ENCODE results near the gene MAPKAPK3. TPM values are rescaled to one million over a fixed set of nuclear protein-coding genes. Genes with fewer than 3 reads are reported as not detected.

Gene MAPKAPK3
- 10 to 100 TPM; 57.2 to 92.0 (median 91.2) TPM for polyA plus RNA-seq

- peaks cover 79% of the 10 kb centered on the region in 2 donors for H3K4me1 Mint-ChIP-seq
- H3K9me3 Mint-ChIP-seq = no peaks in the 10 kb centered on the region
- H3K27ac Mint-ChIP-seq = peak within 1 kb of the TSS; percentile 90 to 97 (median 94)
- peaks cover 0 to 3% (median 2%) of the 10 kb centered on the region in 3 donors for H3K27me3 Mint-ChIP-seq (ENCODE audit: low read depth in 3 of 3)
- no peak for DNase-seq
- peaks cover 0 to 1% (median 0%) of the 10 kb centered on the region in 3 donors for H3K36me3 Mint-ChIP-seq
- peak within 1 kb of the TSS; percentile 82 to 93 (median 91) for H3K4me3 Mint-ChIP-seq
These were observed at the start of gene MAPKAPK3 for GRCh38 chr3:50617096-50617791. Gene MAPKAPK3 (plus strand): TSS chr3:50617151. CDS start chr3:50617566, 415 bp downstream.

- H3K27ac Mint-ChIP-seq = peak within 1 kb of the TSS; percentile 94 to 99 (median 97)
- H3K4me1 Mint-ChIP-seq = peaks cover 48 to 51% of the 10 kb centered on the region in 2 donors
- DNase-seq = peak; percentile 92 to 93 (median 92)
- H3K4me3 Mint-ChIP-seq = peak within 1 kb of the TSS; percentile 87 to 96 (median 94)
- H3K27me3 Mint-ChIP-seq (ENCODE audit: low read depth in 3 of 3) = peaks cover 2 to 8% (median 2%) of the 10 kb centered on the region in 3 donors
- H3K36me3 Mint-ChIP-seq = peaks cover 0 to 4% (median 0%) of the 10 kb centered on the region in 3 donors
- no peaks in the 10 kb centered on the region for H3K9me3 Mint-ChIP-seq
These were observed 49.4 kb upstream of the MAPKAPK3 start, which contains the start of gene C3orf18 for GRCh38 chr3:50567386-50568167. Gene C3orf18 (minus strand): TSS chr3:50567747. CDS start chr3:50565699, 2,048 bp downstream.

- Mint-ChIP-seq H3K27ac (peak within 1 kb of the TSS; percentile 94 to 99 (median 96)), H3K9me3 (no peaks in the 10 kb centered on the region), H3K36me3 (peaks cover 0 to 4% (median 0%) of the 10 kb centered on the region in 3 donors), H3K4me1 (peaks cover 64 to 67% of the 10 kb centered on the region in 2 donors), H3K4me3 (peak within 1 kb of the TSS; percentile 87 to 96 (median 94)), H3K27me3 (ENCODE audit: low read depth in 3 of 3) (peaks cover 2 to 8% (median 2%) of the 10 kb centered on the region in 3 donors)
- peak; percentile 93 to 94 (median 94) for DNase-seq
These were observed 47.8 kb upstream of the MAPKAPK3 start, which contains the start of gene HEMK1 for GRCh38 chr3:50568947-50569749. Gene HEMK1 (plus strand): TSS chr3:50569522. CDS start chr3:50571105, 1,583 bp downstream.

- Mint-ChIP-seq H3K4me3 (peak overlapping the region; percentile 87 to 96 (median 94)), H3K9me3 (no peaks in the 10 kb centered on the region), H3K27me3 (ENCODE audit: low read depth in 3 of 3) (peaks cover 2 to 8% (median 4%) of the 10 kb centered on the region in 3 donors), H3K27ac (peak overlapping the region; percentile 75 to 96 (median 94)), H3K36me3 (no peaks in the 10 kb centered on the region), H3K4me1 (peaks cover 79 to 82% of the 10 kb centered on the region in 2 donors)
- no peak for DNase-seq
These were observed 46.3 kb upstream of the MAPKAPK3 start for GRCh38 chr3:50570508-50571279.

GRCh38 chr3:50571486-50571885, 45.5 kb upstream of the MAPKAPK3 start:
- H3K36me3 Mint-ChIP-seq = peaks cover 0 to 4% (median 0%) of the 10 kb centered on the region in 3 donors
- peaks cover 2 to 8% (median 4%) of the 10 kb centered on the region in 3 donors for H3K27me3 Mint-ChIP-seq (ENCODE audit: low read depth in 3 of 3)
- peak overlapping the region in 5 of 6 donors; percentile 13 to 94 (median 64) for H3K27ac Mint-ChIP-seq
- no peaks in the 10 kb centered on the region for H3K9me3 Mint-ChIP-seq
- DNase-seq = no peak
- H3K4me1 Mint-ChIP-seq = peaks cover 84 to 87% of the 10 kb centered on the region in 2 donors
- no peak overlapping the region for H3K4me3 Mint-ChIP-seq

- DNase-seq = peak; percentile 75 to 80 (median 78)
- Mint-ChIP-seq H3K4me1 (peaks cover 82 to 83% of the 10 kb centered on the region in 2 donors), H3K27me3 (ENCODE audit: low read depth in 3 of 3) (peaks cover 2 to 8% (median 4%) of the 10 kb centered on the region in 3 donors)
These were observed 44.8 kb upstream of the MAPKAPK3 start for GRCh38 chr3:50572158-50572557.

GRCh38 chr3:50572801-50573371, 44.1 kb upstream of the MAPKAPK3 start:
- Mint-ChIP-seq H3K4me1 (peaks cover 78 to 83% of the 10 kb centered on the region in 2 donors), H3K27me3 (ENCODE audit: low read depth in 3 of 3) (peaks cover 0 to 8% (median 2%) of the 10 kb centered on the region in 3 donors), H3K9me3 (no peaks in the 10 kb centered on the region), H3K36me3 (peaks cover 0 to 4% (median 0%) of the 10 kb centered on the region in 3 donors), H3K4me3 (peak overlapping the region; percentile 53 to 86 (median 79)), H3K27ac (peak overlapping the region; percentile 81 to 94 (median 90))
- no peak for DNase-seq

More at GRCh38 chr3:50572158-50572557, 44.8 kb upstream of the MAPKAPK3 start:
- no peaks in the 10 kb centered on the region for H3K9me3 Mint-ChIP-seq
- peaks cover 0 to 4% (median 0%) of the 10 kb centered on the region in 3 donors for H3K36me3 Mint-ChIP-seq
- peak overlapping the region; percentile 81 to 94 (median 88) for H3K27ac Mint-ChIP-seq
- peak overlapping the region; percentile 68 to 86 (median 77) for H3K4me3 Mint-ChIP-seq

GRCh38 chr3:50573566-50574443, 43.1 kb upstream of the MAPKAPK3 start:
- Mint-ChIP-seq H3K27ac (peak overlapping the region; percentile 81 to 94 (median 90)), H3K4me1 (peaks cover 74 to 80% of the 10 kb centered on the region in 2 donors), H3K9me3 (no peaks in the 10 kb centered on the region), H3K36me3 (peaks cover 0 to 4% (median under 1%) of the 10 kb centered on the region in 3 donors), H3K4me3 (peak overlapping the region; percentile 53 to 86 (median 79)), H3K27me3 (ENCODE audit: low read depth in 3 of 3) (peaks cover 0 to 7% (median 2%) of the 10 kb centered on the region in 3 donors)
- DNase-seq = peak; percentile 36 to 49 (median 44)

GRCh38 chr3:50574444-50574831, 42.5 kb upstream of the MAPKAPK3 start:
- peaks cover 68 to 76% of the 10 kb centered on the region in 2 donors for H3K4me1 Mint-ChIP-seq
- H3K36me3 Mint-ChIP-seq = peaks cover 0 to 8% (median 5%) of the 10 kb centered on the region in 3 donors
- H3K27me3 Mint-ChIP-seq (ENCODE audit: low read depth in 3 of 3) = peaks cover 0 to 4% (median 2%) of the 10 kb centered on the region in 3 donors
- peak overlapping the region; percentile 53 to 86 (median 79) for H3K4me3 Mint-ChIP-seq
- DNase-seq = peak; percentile 50 to 53 (median 53)
- H3K27ac Mint-ChIP-seq = peak overlapping the region; percentile 81 to 94 (median 90)
- H3K9me3 Mint-ChIP-seq = no peaks in the 10 kb centered on the region

- Mint-ChIP-seq H3K4me1 (peaks cover 59 to 67% of the 10 kb centered on the region in 2 donors), H3K27me3 (ENCODE audit: low read depth in 3 of 3) (peaks cover 0 to 2% (median 0%) of the 10 kb centered on the region in 3 donors), H3K36me3 (peaks cover 0 to 8% (median 5%) of the 10 kb centered on the region in 3 donors), H3K27ac (peak overlapping the region; percentile 60 to 94 (median 90)), H3K4me3 (peak overlapping the region in 4 of 5 donors; percentile 20 to 86 (median 37)), H3K9me3 (no peaks in the 10 kb centered on the region)
- DNase-seq = no peak
These were observed 41.6 kb upstream of the MAPKAPK3 start for GRCh38 chr3:50575372-50575771.

- H3K4me3 Mint-ChIP-seq = no peak overlapping the region
- DNase-seq = no peak
- no peak overlapping the region for H3K27ac Mint-ChIP-seq
- no peaks in the 10 kb centered on the region for H3K9me3 Mint-ChIP-seq
- H3K4me1 Mint-ChIP-seq = peaks cover 42 to 59% of the 10 kb centered on the region in 2 donors
- peaks cover 0 to 14% (median 8%) of the 10 kb centered on the region in 3 donors for H3K36me3 Mint-ChIP-seq
- peaks cover 0 to 2% (median 0%) of the 10 kb centered on the region in 3 donors for H3K27me3 Mint-ChIP-seq (ENCODE audit: low read depth in 3 of 3)
These were observed 39.6 kb upstream of the MAPKAPK3 start for GRCh38 chr3:50577348-50577747.

Data from immature natural killer cell (primary cell).